ENCODE measurements around the gene SLC12A7. TPM values are rescaled to one million over a fixed set of nuclear protein-coding genes. Genes with fewer than 3 reads are reported as not detected.
A peak's percentile ranks its signal among the peaks of the same experiment; 100 is the strongest.

Gene SLC12A7
- total and polyA plus RNA-seq, 9 of the 15 experiments (the other 6 are each of a cell fraction or from before 2014, with no cell fraction given), result 0.01 to 3.1 (median 0.56) TPM

DNA sequence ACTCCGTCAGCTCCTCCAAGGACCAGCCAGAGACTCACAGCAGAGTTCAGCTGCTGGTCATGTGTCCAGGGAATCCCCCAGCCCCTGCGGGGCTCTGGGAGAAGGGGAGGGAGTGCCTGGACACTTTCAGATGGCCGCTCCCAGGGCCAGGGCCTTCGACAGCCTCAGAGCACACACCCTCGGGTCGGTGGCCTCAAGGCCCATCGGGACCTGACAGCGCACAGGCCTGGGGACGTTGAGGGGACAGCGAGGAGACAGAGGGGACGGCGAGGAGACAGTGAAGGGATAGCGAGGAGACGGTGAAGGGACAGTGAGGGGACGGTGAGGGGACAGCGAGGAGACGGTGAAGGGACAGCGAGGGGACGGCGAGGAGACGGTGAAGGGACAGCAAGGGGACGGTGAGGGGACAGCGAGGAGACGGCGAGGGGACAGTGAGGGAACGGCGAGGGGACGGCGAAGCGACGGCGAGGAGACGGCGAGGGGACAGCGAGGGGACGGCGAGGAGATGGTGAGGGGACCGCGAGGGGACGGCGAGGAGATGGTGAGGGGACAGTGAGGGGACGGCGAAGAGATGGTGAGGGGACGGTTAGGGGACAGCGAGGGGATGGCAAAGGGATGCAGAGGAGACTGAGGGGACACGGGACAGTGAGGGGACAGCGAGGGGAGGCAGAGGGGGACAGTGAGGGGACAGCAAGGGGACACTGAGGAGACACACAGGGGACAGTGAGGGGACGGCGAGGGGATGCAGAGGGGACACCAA lies 47.3 kb downstream of the SLC12A7 start (continued):
- TF ChIP-seq ZNF589 (CRISPR knock-in tag; IDR thresholded peaks at IDR 0.05; ENCODE audit: low read depth), result no peak
- no peak for TF ChIP-seq BCOR (IDR thresholded peaks at IDR 0.05)
- TF ChIP-seq HDAC3 (IDR thresholded peaks at IDR 0.05; ENCODE audit: borderline replicate concordance, partially characterized antibody), result no peak

- WGBS (ENCODE audit: insufficient coverage, low coverage, missing lambda C conversion rate), result 65% methylated on average over 32 of the region's 56 CpGs
- DNase-seq (ENCODE audit: extremely low read depth in 1 of 4, low spot score in 3 of 4), result no peak
- Histone ChIP-seq H3K9ac (ENCODE audit: insufficient read depth in 1 of 2, low read depth in 2 of 2, low read length in 2 of 2) (no peak overlapping the region), H3K27ac (ENCODE audit: extremely low read depth, low read depth, low read length) (no peak overlapping the region), H3K4me3 (no peak overlapping the region), H3K4me2 (ENCODE audit: insufficient read depth, low read length) (no peak overlapping the region), H4K20me1 (replicated peaks; ENCODE audit: control insufficient read depth, insufficient read depth, low read length) (peaks cover 27% of the 10 kb centered on the region), H3K4me1 (replicated peaks in 1 of 2; ENCODE audit: control insufficient read depth in 2 of 2, insufficient read depth in 2 of 2, low read length in 2 of 2) (peaks cover 14 to 65% of the 10 kb centered on the region in 2 experiments; a peak in 4 of 5 replicates), H2AFZ (ENCODE audit: low read depth, low read length) (no peak overlapping the region), H3K27me3 (ENCODE audit: control insufficient read depth in 2 of 2, insufficient read depth in 2 of 2, low read length in 2 of 2) (peaks cover 0 to 49% of the 10 kb centered on the region in 2 experiments; a peak in 3 of 5 replicates), H3K79me2 (ENCODE audit: control insufficient read depth, insufficient read depth, low read length) (no peaks in the 10 kb centered on the region), H3K36me3 (ENCODE audit: control insufficient read depth, insufficient read depth, low read length) (no peaks in the 10 kb centered on the region), H3K9me1 (ENCODE audit: control insufficient read depth, insufficient read depth, low read length) (no peaks in the 10 kb centered on the region), H3K9me3 (replicated peaks; ENCODE audit: control insufficient read depth, insufficient read depth, low read depth, low read length) (no peaks in the 10 kb centered on the region)
- ChIA-PET POLR2A (no interaction called here), CTCF (ENCODE audit: low intra/inter-chr PET ratio) (no interaction called here)
- intact Hi-C loops (cut with micrococcal nuclease), result no loop called here
- in situ Hi-C loops (cut with MboI), result no loop called here
- TF ChIP-seq, protein P1, sequence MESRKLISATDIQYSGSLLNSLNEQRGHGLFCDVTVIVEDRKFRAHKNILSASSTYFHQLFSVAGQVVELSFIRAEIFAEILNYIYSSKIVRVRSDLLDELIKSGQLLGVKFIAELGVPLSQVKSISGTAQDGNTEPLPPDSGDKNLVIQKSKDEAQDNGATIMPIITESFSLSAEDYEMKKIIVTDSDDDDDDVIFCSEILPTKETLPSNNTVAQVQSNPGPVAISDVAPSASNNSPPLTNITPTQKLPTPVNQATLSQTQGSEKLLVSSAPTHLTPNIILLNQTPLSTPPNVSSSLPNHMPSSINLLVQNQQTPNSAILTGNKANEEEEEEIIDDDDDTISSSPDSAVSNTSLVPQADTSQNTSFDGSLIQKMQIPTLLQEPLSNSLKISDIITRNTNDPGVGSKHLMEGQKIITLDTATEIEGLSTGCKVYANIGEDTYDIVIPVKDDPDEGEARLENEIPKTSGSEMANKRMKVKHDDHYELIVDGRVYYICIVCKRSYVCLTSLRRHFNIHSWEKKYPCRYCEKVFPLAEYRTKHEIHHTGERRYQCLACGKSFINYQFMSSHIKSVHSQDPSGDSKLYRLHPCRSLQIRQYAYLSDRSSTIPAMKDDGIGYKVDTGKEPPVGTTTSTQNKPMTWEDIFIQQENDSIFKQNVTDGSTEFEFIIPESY (CRISPR knock-in tag; IDR thresholded peaks at IDR 0.05), result peak; percentile 62; the same call in 1 of the 2 replicates
- TF ChIP-seq, protein P2, sequence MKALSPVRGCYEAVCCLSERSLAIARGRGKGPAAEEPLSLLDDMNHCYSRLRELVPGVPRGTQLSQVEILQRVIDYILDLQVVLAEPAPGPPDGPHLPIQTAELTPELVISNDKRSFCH (CRISPR knock-in tag; IDR thresholded peaks at IDR 0.05), result no peak
- TF ChIP-seq, protein P2 (tag; IDR thresholded peaks at IDR 0.05), result no peak
- no peak for TF ChIP-seq GTF2A2 (tag; IDR thresholded peaks at IDR 0.05)
- no TSS peak for BruUV-seq (replicated peaks)
- ATAC-seq, result no peak
- FAIRE-seq, result no peak
Observed at GRCh38 chr5:1063661-1064382, 48.0 kb downstream of the SLC12A7 start.

Measured in K562 (cell line).